HG02943 (cell line): Measurements from ENCODE around the gene CDC42BPA.
"Not testable (repeated sequence)": the region's sequence is repeated elsewhere in the genome, so short reads cannot be mapped to it uniquely, and the experiment has no call there.

Source experiments
- ATAC-seq: cut with Tn5 transposase; IDR thresholded peaks from one replicate; pipeline ENCODE4 v1.9.1; 2021; ENCODE audit warnings: mild to moderate bottlenecking, low read depth, moderate library complexity; ENCODE audit not compliant: unreplicated experiment

The CDC42BPA gene

GRCh38 chr1:227270554-227270953 is 47.7 kb downstream of the CDC42BPA start:
- ATAC-seq, result no peak

GRCh38 chr1:227268943-227269342 is 49.3 kb downstream of the CDC42BPA start:
- ATAC-seq, result no peak

- no peak for ATAC-seq
Observed at GRCh38 chr1:227265891-227266290, 52.4 kb downstream of the CDC42BPA start.

GRCh38 chr1:227263869-227264268 is 54.4 kb downstream of the CDC42BPA start:
- ATAC-seq, result no peak

- ATAC-seq, result no peak
Observed at GRCh38 chr1:227261501-227261900, 56.8 kb downstream of the CDC42BPA start.

- no peak for ATAC-seq
Observed at GRCh38 chr1:227260433-227260832, 57.9 kb downstream of the CDC42BPA start.

GRCh38 chr1:227257964-227258363 is 60.3 kb downstream of the CDC42BPA start:
- ATAC-seq, result no peak

- ATAC-seq, result no peak
Observed at GRCh38 chr1:227255086-227255732, 63.1 kb downstream of the CDC42BPA start.

GRCh38 chr1:227253065-227253464 is 65.2 kb downstream of the CDC42BPA start:
- ATAC-seq, result no peak

- ATAC-seq, result no peak
Observed at GRCh38 chr1:227245613-227246320, 72.5 kb downstream of the CDC42BPA start.

- ATAC-seq, result no peak
Observed at GRCh38 chr1:227244339-227245118, 73.8 kb downstream of the CDC42BPA start.

GRCh38 chr1:227242811-227243682 is 75.2 kb downstream of the CDC42BPA start:
- no peak for ATAC-seq

- no peak for ATAC-seq
Observed at GRCh38 chr1:227240983-227241382, 77.3 kb downstream of the CDC42BPA start.

- no peak for ATAC-seq
Observed at GRCh38 chr1:227234998-227235405, 83.3 kb downstream of the CDC42BPA start.

GRCh38 chr1:227231128-227231527 is 87.2 kb downstream of the CDC42BPA start:
- ATAC-seq, result not testable (repeated sequence)

- ATAC-seq, result no peak
Observed at GRCh38 chr1:227228201-227228600, 90.1 kb downstream of the CDC42BPA start.

- ATAC-seq, result no peak
Observed at GRCh38 chr1:227227761-227228160, 90.5 kb downstream of the CDC42BPA start.

GRCh38 chr1:227225715-227226346 is 92.5 kb downstream of the CDC42BPA start:
- no peak for ATAC-seq

- no peak for ATAC-seq
Observed at GRCh38 chr1:227223171-227223806, 95.0 kb downstream of the CDC42BPA start.
